SK-N-SH (cell line): Measurements from ENCODE around the gene DIAPH1.

Source experiments
- CHD2 ChIP-seq: fragments of 150-350 bp; IDR thresholded peaks from 2 replicates; pipeline ENCODE4 v1.6.1; 2018; ENCODE audit warnings: low read length; ENCODE audit not compliant: partially characterized antibody
- EP300 ChIP-seq, 2 experiments: IDR thresholded peaks; 2 replicates each; pipeline versions ENCODE4 v1.4.0 to v1.6.1; 2012; ENCODE audit warnings: borderline replicate concordance in 1 of 2, low read depth in 1 of 2, low read length in 1 of 2
- FOXJ3 ChIP-seq: sonication (generic); formaldehyde crosslinking; IDR thresholded peaks from 2 replicates; pipeline ENCODE4 v1.5.1; 2020; ENCODE audit warnings: mild to moderate bottlenecking, missing genetic modification reagents
- POLR2AphosphoS5 ChIP-seq: IDR thresholded peaks from 2 replicates; pipeline ENCODE4 v1.6.1; 2012; ENCODE audit warnings: low read depth, low read length
- RAD21 ChIP-seq: IDR thresholded peaks from 2 replicates; pipeline ENCODE4 v1.6.1; 2012; ENCODE audit warnings: mild to moderate bottlenecking, low read length
- RFX5 ChIP-seq: IDR thresholded peaks from 2 replicates; pipeline ENCODE4 v1.6.1; 2012; ENCODE audit warnings: mild to moderate bottlenecking, improper control_type of control experiment, low read length
- TEAD4 ChIP-seq: IDR thresholded peaks from 2 replicates; pipeline ENCODE4 v1.4.0; 2012; ENCODE audit warnings: mild to moderate bottlenecking, borderline replicate concordance; ENCODE audit not compliant: insufficient read depth
- YY1 ChIP-seq: IDR thresholded peaks from 2 replicates; pipeline ENCODE4 v1.4.0; 2012; ENCODE audit warnings: low read depth, mild to moderate bottlenecking
- TF ChIP-seq, protein P1 (sequence below): fragments of 200-600 bp; sonication (generic); IDR thresholded peaks from 2 replicates; pipeline ENCODE4 v1.6.1; 2017; ENCODE audit warnings: antibody characterized with exemption, mild to moderate bottlenecking, moderate library complexity
- TF ChIP-seq, protein P2 (sequence below): IDR thresholded peaks from 2 replicates; pipeline ENCODE4; 2012
- TF ChIP-seq, protein P3 (sequence below): IDR thresholded peaks from 2 replicates; pipeline ENCODE4 v1.4.0; 2012; ENCODE audit warnings: low read depth

DNA sequence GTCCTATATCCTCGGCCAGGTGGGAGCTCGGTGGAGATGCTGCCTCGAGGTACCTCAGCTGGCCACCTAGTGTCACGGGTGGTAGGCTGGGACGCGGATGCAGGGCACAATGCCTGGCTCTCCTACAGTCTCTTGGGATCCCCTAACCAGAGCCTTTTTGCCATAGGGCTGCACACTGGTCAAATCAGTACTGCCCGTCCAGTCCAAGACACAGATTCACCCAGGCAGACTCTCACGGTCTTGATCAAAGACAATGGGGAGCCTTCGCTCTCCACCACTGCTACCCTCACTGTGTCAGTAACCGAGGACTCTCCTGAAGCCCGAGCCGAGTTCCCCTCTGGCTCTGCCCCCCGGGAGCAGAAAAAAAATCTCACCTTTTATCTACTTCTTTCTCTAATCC lies 141.0 kb downstream of the DIAPH1 start:
- TF ChIP-seq, protein P1, sequence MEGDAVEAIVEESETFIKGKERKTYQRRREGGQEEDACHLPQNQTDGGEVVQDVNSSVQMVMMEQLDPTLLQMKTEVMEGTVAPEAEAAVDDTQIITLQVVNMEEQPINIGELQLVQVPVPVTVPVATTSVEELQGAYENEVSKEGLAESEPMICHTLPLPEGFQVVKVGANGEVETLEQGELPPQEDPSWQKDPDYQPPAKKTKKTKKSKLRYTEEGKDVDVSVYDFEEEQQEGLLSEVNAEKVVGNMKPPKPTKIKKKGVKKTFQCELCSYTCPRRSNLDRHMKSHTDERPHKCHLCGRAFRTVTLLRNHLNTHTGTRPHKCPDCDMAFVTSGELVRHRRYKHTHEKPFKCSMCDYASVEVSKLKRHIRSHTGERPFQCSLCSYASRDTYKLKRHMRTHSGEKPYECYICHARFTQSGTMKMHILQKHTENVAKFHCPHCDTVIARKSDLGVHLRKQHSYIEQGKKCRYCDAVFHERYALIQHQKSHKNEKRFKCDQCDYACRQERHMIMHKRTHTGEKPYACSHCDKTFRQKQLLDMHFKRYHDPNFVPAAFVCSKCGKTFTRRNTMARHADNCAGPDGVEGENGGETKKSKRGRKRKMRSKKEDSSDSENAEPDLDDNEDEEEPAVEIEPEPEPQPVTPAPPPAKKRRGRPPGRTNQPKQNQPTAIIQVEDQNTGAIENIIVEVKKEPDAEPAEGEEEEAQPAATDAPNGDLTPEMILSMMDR = no peak
- TF ChIP-seq, protein P2, sequence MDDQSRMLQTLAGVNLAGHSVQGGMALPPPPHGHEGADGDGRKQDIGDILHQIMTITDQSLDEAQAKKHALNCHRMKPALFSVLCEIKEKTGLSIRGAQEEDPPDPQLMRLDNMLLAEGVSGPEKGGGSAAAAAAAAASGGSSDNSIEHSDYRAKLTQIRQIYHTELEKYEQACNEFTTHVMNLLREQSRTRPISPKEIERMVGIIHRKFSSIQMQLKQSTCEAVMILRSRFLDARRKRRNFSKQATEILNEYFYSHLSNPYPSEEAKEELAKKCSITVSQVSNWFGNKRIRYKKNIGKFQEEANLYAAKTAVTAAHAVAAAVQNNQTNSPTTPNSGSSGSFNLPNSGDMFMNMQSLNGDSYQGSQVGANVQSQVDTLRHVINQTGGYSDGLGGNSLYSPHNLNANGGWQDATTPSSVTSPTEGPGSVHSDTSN = no peak
- no peak for TF ChIP-seq POLR2AphosphoS5
- no peak for TF ChIP-seq YY1
- TF ChIP-seq EP300 (IDR thresholded peaks at IDR 0.05; ENCODE audit: borderline replicate concordance in 1 of 2, low read depth in 1 of 2, low read length in 1 of 2) = no peak
- TF ChIP-seq FOXJ3 = no peak
- TF ChIP-seq, protein P3, sequence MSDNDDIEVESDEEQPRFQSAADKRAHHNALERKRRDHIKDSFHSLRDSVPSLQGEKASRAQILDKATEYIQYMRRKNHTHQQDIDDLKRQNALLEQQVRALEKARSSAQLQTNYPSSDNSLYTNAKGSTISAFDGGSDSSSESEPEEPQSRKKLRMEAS = no peak
- no peak for TF ChIP-seq RAD21
- TF ChIP-seq RFX5 = no peak
- no peak for TF ChIP-seq TEAD4
- TF ChIP-seq CHD2 = no peak
